ENCODE data around the gene ARIH1.
A peak's percentile ranks its signal among the peaks of the same experiment; 100 is the strongest.

ARIH1 gene

GRCh38 chr15:72491768-72492167, 17.6 kb downstream of the ARIH1 start:
- peaks cover 15% of the 10 kb centered on the region for H3K36me3 Mint-ChIP-seq (ENCODE audit: insufficient read depth)
- peaks cover 76% of the 10 kb centered on the region for H3K4me1 Mint-ChIP-seq
- H3K4me3 Mint-ChIP-seq, result no peak overlapping the region
- H3K27ac Mint-ChIP-seq (ENCODE audit: low read depth), result no peak overlapping the region
- no peaks in the 10 kb centered on the region for H3K27me3 Mint-ChIP-seq
- no peak for DNase-seq (ENCODE audit: low spot score in 2 of 2)
- H3K9me3 Mint-ChIP-seq, result no peaks in the 10 kb centered on the region
- no peak for ATAC-seq (replicated peaks; ENCODE audit: extremely low read depth, poor library complexity, severe bottlenecking)

- no peak overlapping the region for H3K4me3 Mint-ChIP-seq
- no peak overlapping the region for H3K27ac Mint-ChIP-seq (ENCODE audit: low read depth)
- H3K36me3 Mint-ChIP-seq (ENCODE audit: insufficient read depth), result peaks cover 13% of the 10 kb centered on the region
Observed at GRCh38 chr15:72492733-72493132, 18.6 kb downstream of the ARIH1 start.

GRCh38 chr15:72493220-72493619, 19.1 kb downstream of the ARIH1 start:
- no peaks in the 10 kb centered on the region for H3K27me3 Mint-ChIP-seq
- peaks cover 76% of the 10 kb centered on the region for H3K4me1 Mint-ChIP-seq
- H3K36me3 Mint-ChIP-seq (ENCODE audit: insufficient read depth), result peaks cover 13% of the 10 kb centered on the region
- no peaks in the 10 kb centered on the region for H3K9me3 Mint-ChIP-seq
- no peak overlapping the region for H3K27ac Mint-ChIP-seq (ENCODE audit: low read depth)
- H3K4me3 Mint-ChIP-seq, result no peak overlapping the region
- DNase-seq (ENCODE audit: low spot score in 2 of 2) (no peak), ATAC-seq (replicated peaks; ENCODE audit: extremely low read depth, poor library complexity, severe bottlenecking) (no peak)

More at GRCh38 chr15:72492733-72493132, 18.6 kb downstream of the ARIH1 start:
- DNase-seq (ENCODE audit: low spot score in 2 of 2), result no peak
- Mint-ChIP-seq H3K4me1 (peaks cover 77% of the 10 kb centered on the region), H3K9me3 (no peaks in the 10 kb centered on the region), H3K27me3 (no peaks in the 10 kb centered on the region)
- ATAC-seq (replicated peaks; ENCODE audit: extremely low read depth, poor library complexity, severe bottlenecking), result no peak

GRCh38 chr15:72495007-72495406, 20.9 kb downstream of the ARIH1 start:
- Mint-ChIP-seq H3K9me3 (no peaks in the 10 kb centered on the region), H3K4me1 (peaks cover 71% of the 10 kb centered on the region), H3K4me3 (no peak overlapping the region), H3K36me3 (ENCODE audit: insufficient read depth) (peaks cover 21% of the 10 kb centered on the region), H3K27me3 (no peaks in the 10 kb centered on the region), H3K27ac (ENCODE audit: low read depth) (no peak overlapping the region)
- no peak for ATAC-seq (replicated peaks; ENCODE audit: extremely low read depth, poor library complexity, severe bottlenecking)
- DNase-seq (ENCODE audit: low spot score in 2 of 2), result no peak

- no peak for DNase-seq (ENCODE audit: low spot score in 2 of 2)
- H3K27me3 Mint-ChIP-seq, result no peaks in the 10 kb centered on the region
- H3K27ac Mint-ChIP-seq (ENCODE audit: low read depth), result peak overlapping the region; percentile 47
- no peak overlapping the region for H3K4me3 Mint-ChIP-seq
- no peak for ATAC-seq (replicated peaks; ENCODE audit: extremely low read depth, poor library complexity, severe bottlenecking)
- no peaks in the 10 kb centered on the region for H3K9me3 Mint-ChIP-seq
- H3K4me1 Mint-ChIP-seq, result peaks cover 64% of the 10 kb centered on the region
- H3K36me3 Mint-ChIP-seq (ENCODE audit: insufficient read depth), result peaks cover 30% of the 10 kb centered on the region
Observed at GRCh38 chr15:72496783-72497182, 22.7 kb downstream of the ARIH1 start.

GRCh38 chr15:72497402-72497801, 23.3 kb downstream of the ARIH1 start:
- H3K36me3 Mint-ChIP-seq (ENCODE audit: insufficient read depth), result peaks cover 30% of the 10 kb centered on the region
- no peaks in the 10 kb centered on the region for H3K27me3 Mint-ChIP-seq
- H3K9me3 Mint-ChIP-seq, result no peaks in the 10 kb centered on the region
- H3K27ac Mint-ChIP-seq (ENCODE audit: low read depth), result peak overlapping the region; percentile 47
- no peak for DNase-seq (ENCODE audit: low spot score in 2 of 2)
- H3K4me3 Mint-ChIP-seq, result no peak overlapping the region
- no peak for ATAC-seq (replicated peaks; ENCODE audit: extremely low read depth, poor library complexity, severe bottlenecking)
- H3K4me1 Mint-ChIP-seq, result peaks cover 64% of the 10 kb centered on the region

- H3K36me3 Mint-ChIP-seq (ENCODE audit: insufficient read depth), result peaks cover 24% of the 10 kb centered on the region
- H3K9me3 Mint-ChIP-seq, result no peaks in the 10 kb centered on the region
- ATAC-seq (replicated peaks; ENCODE audit: extremely low read depth, poor library complexity, severe bottlenecking) (no peak), DNase-seq (ENCODE audit: low spot score in 2 of 2) (no peak)
- H3K4me1 Mint-ChIP-seq, result peaks cover 49% of the 10 kb centered on the region
- no peaks in the 10 kb centered on the region for H3K27me3 Mint-ChIP-seq
- no peak overlapping the region for H3K4me3 Mint-ChIP-seq
- H3K27ac Mint-ChIP-seq (ENCODE audit: low read depth), result peak overlapping the region; percentile 34
Observed at GRCh38 chr15:72502220-72502809, 28.2 kb downstream of the ARIH1 start.

GRCh38 chr15:72503147-72503546, 29.0 kb downstream of the ARIH1 start:
- H3K9me3 Mint-ChIP-seq, result no peaks in the 10 kb centered on the region
- H3K4me3 Mint-ChIP-seq, result no peak overlapping the region
- peak overlapping the region; percentile 34 for H3K27ac Mint-ChIP-seq (ENCODE audit: low read depth)
- H3K36me3 Mint-ChIP-seq (ENCODE audit: insufficient read depth), result peaks cover 26% of the 10 kb centered on the region
- H3K27me3 Mint-ChIP-seq, result no peaks in the 10 kb centered on the region
- H3K4me1 Mint-ChIP-seq, result peaks cover 41% of the 10 kb centered on the region
- peak; percentile 59 for ATAC-seq (replicated peaks; ENCODE audit: extremely low read depth, poor library complexity, severe bottlenecking)
- DNase-seq (ENCODE audit: low spot score in 2 of 2), result no peak

- no peak overlapping the region for H3K4me3 Mint-ChIP-seq
- H3K27ac Mint-ChIP-seq (ENCODE audit: low read depth), result no peak overlapping the region
- peaks cover 48% of the 10 kb centered on the region for H3K4me1 Mint-ChIP-seq
- DNase-seq (ENCODE audit: low spot score in 2 of 2), result no peak
- no peaks in the 10 kb centered on the region for H3K27me3 Mint-ChIP-seq
- no peaks in the 10 kb centered on the region for H3K9me3 Mint-ChIP-seq
- H3K36me3 Mint-ChIP-seq (ENCODE audit: insufficient read depth), result peaks cover 10% of the 10 kb centered on the region
- no peak for ATAC-seq (replicated peaks; ENCODE audit: extremely low read depth, poor library complexity, severe bottlenecking)
Observed at GRCh38 chr15:72507402-72508092, 33.4 kb downstream of the ARIH1 start.

- Mint-ChIP-seq H3K27me3 (no peaks in the 10 kb centered on the region), H3K36me3 (ENCODE audit: insufficient read depth) (peaks cover 9% of the 10 kb centered on the region), H3K4me3 (no peak overlapping the region), H3K4me1 (peaks cover 48% of the 10 kb centered on the region), H3K9me3 (no peaks in the 10 kb centered on the region), H3K27ac (ENCODE audit: low read depth) (no peak overlapping the region)
- no peak for DNase-seq (ENCODE audit: low spot score in 2 of 2)
- ATAC-seq (replicated peaks; ENCODE audit: extremely low read depth, poor library complexity, severe bottlenecking), result no peak
Observed at GRCh38 chr15:72509484-72509883, 35.4 kb downstream of the ARIH1 start.

GRCh38 chr15:72511536-72511935, 37.4 kb downstream of the ARIH1 start:
- H3K27ac Mint-ChIP-seq (ENCODE audit: low read depth), result peak overlapping the region; percentile 67
- peaks cover 60% of the 10 kb centered on the region for H3K4me1 Mint-ChIP-seq
- peaks cover 10% of the 10 kb centered on the region for H3K36me3 Mint-ChIP-seq (ENCODE audit: insufficient read depth)
- peak overlapping the region; percentile 8 for H3K4me3 Mint-ChIP-seq
- H3K27me3 Mint-ChIP-seq, result no peaks in the 10 kb centered on the region
- no peaks in the 10 kb centered on the region for H3K9me3 Mint-ChIP-seq
- no peak for ATAC-seq (replicated peaks; ENCODE audit: extremely low read depth, poor library complexity, severe bottlenecking)
- no peak for DNase-seq (ENCODE audit: low spot score in 2 of 2)

- DNase-seq (ENCODE audit: low spot score in 2 of 2) (no peak), ATAC-seq (replicated peaks; ENCODE audit: extremely low read depth, poor library complexity, severe bottlenecking) (no peak)
- Mint-ChIP-seq H3K36me3 (ENCODE audit: insufficient read depth) (peaks cover 24% of the 10 kb centered on the region), H3K4me3 (no peak overlapping the region), H3K27ac (ENCODE audit: low read depth) (peak overlapping the region; percentile 0), H3K4me1 (peaks cover 58% of the 10 kb centered on the region), H3K9me3 (no peaks in the 10 kb centered on the region), H3K27me3 (no peaks in the 10 kb centered on the region)
Observed at GRCh38 chr15:72515591-72516389, 41.7 kb downstream of the ARIH1 start.

- no peak for DNase-seq (ENCODE audit: low spot score in 2 of 2)
- Mint-ChIP-seq H3K4me3 (no peak overlapping the region), H3K27me3 (no peaks in the 10 kb centered on the region), H3K36me3 (ENCODE audit: insufficient read depth) (peaks cover 21% of the 10 kb centered on the region), H3K9me3 (no peaks in the 10 kb centered on the region), H3K27ac (ENCODE audit: low read depth) (peak overlapping the region; percentile 0), H3K4me1 (peaks cover 56% of the 10 kb centered on the region)
- ATAC-seq (replicated peaks; ENCODE audit: extremely low read depth, poor library complexity, severe bottlenecking), result no peak
Observed at GRCh38 chr15:72516777-72517176, 42.6 kb downstream of the ARIH1 start.
